Measurements from ENCODE around the gene PARD6G. TPM values are rescaled to one million over a fixed set of nuclear protein-coding genes. Genes with fewer than 3 reads are reported as not detected.
"Not testable (repeated sequence)": the region's sequence is repeated elsewhere in the genome, so short reads cannot be mapped to it uniquely, and the experiment has no call there.

PARD6G gene, protein sequence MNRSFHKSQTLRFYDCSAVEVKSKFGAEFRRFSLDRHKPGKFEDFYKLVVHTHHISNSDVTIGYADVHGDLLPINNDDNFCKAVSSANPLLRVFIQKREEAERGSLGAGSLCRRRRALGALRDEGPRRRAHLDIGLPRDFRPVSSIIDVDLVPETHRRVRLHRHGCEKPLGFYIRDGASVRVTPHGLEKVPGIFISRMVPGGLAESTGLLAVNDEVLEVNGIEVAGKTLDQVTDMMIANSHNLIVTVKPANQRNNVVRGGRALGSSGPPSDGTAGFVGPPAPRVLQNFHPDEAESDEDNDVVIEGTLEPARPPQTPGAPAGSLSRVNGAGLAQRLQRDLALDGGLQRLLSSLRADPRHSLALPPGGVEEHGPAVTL
- 3.6 TPM for total RNA-seq
- long read RNA-seq, result 0 reads

DNA sequence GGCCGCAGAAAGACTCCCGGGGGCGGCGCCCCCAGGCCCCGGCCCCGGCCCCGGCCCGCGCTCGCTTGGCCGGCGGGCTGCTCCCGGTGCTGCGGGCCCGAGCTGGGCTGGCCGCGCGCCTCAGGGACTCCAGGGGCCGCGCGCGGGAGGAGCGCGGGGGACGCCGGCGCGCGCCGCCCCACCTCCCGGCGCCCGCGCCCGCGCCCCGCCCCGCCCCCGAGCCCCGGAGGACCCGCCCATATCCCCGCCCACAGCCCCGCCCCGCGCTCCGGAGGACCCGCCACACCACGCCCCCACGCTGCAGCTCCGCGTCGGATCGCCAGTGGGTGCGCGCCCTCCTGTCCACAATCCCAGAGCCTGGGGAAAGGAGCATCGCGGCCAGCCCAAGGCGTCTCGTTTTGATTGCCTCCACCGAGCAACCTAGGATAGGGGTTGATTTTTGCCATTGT, at the start of gene PARD6G:
Gene PARD6G (minus strand): TSS at position 122 of the 449 bp plus-strand sequence. CDS start 166 bp downstream, outside the sequence.
- no peak for DNase-seq (ENCODE audit: low spot score)

DNA sequence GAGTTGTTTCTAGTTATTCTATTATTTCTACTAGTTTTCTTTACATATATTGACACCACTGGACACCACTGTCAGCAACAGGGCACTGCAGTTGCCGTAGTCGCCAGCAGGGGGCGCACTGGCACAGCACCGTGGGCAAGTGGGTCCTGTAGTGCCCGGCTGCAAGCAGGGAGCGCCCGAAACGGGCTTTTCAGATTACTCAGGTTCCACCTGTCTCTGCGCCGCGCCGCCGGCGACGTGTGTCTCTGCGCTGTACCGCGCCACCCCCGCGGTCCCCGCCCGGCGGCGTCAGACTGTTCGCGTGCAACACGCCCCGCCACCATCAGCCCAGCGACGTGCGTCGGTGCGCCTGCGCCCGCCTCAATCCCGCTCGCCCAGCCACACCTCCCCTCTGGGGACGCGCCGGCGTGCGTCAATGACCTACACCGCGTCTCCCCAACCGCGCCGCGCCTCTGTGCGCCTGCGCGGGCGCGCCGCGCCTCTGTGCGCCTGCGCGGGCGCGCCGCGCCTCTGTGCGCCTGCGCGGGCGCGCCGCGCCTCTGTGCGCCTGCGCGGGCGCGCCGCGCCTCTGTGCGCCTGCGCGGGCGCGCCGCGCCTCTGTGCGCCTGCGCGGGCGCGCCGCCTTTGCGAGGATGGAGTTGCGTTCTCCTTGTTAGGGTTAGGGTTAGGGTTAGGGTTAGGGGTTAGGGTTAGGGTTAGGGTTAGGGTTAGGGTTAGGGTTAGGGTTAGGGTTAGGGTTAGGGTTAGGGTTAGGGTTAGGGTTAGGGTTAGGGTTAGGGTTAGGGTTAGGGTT, 15.1 kb upstream of the PARD6G start:
- DNase-seq (ENCODE audit: low spot score), result not testable (repeated sequence)

DNA sequence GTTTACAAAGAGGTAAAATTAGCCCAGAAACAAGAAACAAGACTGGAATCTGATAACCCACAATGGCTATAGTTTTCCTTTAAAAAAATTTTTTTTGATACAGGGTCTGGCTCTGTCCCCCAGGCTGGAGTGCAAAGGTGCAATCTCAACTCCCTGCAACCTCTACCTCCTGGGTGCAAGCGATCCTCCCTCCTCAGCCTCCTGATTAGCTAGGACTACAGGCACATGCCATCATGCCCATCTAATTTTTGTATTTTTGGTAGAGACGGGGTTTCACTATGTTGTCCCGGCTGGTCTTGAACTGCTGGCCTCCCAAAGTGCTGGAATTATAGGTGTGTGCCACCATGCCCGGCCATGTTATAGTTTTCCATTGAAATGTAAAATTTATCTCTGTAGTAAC, 12.3 kb upstream of the PARD6G start:
- no peak for DNase-seq (ENCODE audit: low spot score)

DNA sequence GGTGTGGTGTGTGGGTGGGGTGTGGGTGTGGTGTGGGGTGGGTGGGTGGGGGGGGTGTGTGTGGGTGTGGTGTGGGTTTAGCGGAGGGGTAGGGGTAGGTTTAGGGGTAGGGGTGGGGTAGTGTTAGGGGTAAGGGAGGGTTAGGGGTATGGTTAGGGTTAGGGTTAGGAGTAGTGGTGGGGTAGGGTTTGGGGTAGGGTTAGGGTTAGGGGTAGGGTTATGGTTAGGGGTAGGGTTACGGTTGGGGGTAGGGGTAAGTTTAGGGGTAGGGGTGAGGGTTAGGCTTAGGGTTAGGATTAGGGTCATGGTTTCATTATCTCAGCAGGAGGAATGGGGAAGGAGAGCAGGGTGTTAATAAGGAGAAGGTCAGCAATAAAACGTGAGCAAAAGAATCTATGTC, 11.3 kb upstream of the PARD6G start:
- no peak for DNase-seq (ENCODE audit: low spot score)

DNA sequence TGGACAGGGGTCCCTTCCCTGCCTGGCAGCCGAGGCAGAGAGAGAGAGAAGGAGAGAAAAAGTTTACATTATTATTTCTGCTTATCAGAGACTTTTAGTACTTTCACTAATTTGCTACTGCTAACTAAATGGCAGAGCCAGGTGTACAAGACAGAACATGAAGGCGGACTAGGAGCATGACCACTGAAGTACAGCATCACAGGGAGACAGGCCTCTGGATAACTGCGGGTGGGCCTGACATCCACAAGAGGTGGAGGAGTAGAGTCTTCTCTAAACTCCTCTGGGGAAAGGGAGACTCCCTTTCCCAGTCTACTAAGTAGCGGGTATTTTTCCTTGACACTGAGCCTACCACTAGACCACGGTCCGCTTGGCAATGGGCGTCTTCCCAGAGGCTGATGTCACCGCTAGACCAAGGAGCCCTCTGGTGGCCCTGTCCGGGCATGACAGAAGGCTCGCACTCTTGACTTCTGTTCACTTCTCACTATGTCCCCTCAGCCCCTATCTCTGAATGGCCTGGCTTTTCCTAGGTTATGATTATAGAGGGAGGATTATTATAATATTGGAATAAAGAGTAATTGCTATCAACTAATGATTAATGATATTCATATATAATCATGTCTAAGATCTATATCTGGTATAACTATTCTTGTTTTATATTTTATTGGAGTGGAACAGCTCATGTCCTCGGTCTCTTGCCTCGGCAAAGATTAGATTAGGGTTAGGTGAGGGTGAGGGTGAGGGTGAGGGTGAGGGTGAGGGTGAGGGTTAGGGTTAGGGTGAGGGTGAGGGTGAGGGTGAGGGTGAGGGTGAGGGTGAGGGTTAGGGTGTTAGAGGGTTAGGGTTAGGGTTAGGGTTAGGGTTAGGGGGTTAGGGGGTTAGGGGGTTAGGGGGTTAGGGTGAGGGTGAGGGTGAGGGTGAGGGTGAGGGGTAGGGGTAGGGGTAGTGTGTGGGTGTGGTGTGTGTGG, 10.5 kb upstream of the PARD6G start:
- DNase-seq (ENCODE audit: low spot score), result not testable (repeated sequence)

DNA sequence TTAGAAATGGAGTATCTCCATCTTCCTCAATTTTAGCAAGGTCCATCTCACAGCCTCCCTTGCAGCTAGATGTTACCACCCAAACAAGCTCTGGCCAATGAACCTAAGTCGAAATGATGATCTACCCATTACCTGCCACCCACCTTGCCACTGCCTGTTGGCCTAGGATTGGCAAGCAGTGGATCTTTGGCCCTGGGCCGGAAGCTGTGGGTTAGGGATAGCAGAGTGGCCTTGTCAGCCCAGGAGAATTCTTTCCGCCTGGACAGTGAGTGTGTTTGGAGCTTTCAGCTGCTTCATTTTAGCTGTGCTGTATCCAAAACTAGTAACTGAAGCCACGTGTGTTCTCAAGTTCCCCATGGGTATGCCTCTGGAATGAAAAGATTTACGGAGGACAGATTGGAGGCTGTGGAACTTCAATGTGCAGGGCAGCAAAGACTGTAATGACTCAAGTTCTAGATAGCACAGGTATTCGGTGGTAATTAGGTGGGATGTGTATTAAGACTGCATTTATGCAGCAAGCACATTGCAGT, 7.7 kb upstream of the PARD6G start:
- no peak for DNase-seq (ENCODE audit: low spot score)

DNA sequence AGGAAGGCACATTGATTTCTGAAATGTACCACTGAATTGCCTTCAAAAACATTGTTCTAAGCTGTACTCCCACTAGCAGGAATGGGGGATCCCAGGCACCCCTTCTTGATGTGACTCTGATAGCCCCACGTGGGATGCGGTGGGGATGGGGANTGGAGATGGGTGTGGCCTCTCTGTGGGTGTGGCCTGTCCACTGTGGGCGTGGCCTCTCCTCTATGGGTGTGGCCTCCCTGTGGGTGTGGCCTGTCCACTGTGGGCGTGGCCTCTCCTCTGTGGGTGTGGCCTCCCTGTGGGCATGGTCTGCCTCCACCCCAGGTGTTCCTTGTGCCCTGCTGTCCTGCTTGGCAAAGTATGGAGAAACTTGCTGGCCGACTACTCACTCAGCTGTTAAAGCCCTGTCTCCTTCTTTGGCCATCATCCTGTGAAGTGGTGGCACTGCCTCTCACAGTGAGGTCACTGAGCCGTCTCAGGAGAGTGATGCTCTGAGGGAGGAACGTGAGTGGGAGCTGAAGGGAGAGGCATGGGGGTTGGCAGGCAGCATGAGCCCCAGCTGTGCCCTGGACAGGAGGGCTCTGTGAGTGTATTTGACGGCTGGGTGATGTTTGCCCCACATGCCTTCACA, 6.7 kb upstream of the PARD6G start:
- DNase-seq (ENCODE audit: low spot score), result no peak

DNA sequence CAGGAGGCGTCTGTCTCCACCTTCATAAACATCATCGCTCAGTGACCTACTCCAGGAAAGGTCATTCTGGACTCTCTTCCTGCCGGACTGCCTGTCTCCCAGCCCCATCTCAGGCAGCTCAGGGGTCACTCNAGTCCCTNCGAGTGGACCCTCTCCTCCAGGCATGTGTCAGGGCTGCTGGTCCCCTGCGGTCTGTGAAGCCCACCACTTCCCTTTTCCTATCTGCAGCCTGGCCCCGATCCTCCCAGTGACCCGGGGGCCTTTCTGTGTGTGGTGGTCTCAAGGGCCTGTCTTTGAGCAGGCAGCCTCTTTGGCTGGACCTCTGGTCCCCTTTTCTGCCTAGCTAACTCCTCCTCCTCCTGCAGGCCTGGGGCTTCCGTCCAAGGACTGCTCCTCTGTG, 5.9 kb upstream of the PARD6G start:
- DNase-seq (ENCODE audit: low spot score), result no peak

DNA sequence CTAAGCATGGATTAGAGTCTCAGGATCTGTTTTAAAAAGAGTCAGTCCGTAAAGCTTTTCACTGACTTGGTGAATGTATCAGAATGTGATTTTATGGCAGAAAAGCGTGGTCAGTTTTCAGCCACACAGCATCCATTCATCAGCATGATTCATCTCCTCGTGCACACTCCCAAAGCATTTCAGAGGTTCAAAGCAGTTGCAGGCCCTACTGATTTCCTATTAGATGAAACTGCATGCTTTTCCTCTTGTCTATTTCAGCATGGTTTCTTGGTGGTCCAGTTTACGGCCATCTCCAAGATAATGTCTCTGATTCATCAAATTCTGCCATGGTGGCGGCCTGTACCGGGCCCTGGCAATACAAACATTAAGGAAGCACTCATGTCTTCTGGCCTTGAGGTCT, 4.8 kb upstream of the PARD6G start:
- DNase-seq (ENCODE audit: low spot score), result no peak

DNA sequence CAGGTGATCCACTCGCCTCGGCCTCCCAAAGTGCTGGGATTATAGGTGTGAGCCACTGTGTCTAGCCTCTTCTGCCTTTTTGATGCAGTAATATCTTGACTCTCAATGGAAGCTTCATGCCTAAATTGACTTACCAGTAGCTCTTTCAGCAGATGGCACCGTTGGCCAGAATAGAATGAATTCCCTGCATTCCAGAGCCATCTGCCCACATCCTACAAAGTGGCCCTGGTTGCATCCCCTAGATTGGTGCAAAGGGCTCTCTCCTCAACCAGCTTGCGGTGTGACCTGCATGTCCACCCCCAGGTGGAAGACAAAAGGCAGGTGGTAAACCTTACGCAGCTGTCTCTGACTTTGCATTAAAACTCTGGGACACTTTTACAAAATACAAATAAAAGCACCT, 4.4 kb upstream of the PARD6G start:
- no peak for DNase-seq (ENCODE audit: low spot score)

DNA sequence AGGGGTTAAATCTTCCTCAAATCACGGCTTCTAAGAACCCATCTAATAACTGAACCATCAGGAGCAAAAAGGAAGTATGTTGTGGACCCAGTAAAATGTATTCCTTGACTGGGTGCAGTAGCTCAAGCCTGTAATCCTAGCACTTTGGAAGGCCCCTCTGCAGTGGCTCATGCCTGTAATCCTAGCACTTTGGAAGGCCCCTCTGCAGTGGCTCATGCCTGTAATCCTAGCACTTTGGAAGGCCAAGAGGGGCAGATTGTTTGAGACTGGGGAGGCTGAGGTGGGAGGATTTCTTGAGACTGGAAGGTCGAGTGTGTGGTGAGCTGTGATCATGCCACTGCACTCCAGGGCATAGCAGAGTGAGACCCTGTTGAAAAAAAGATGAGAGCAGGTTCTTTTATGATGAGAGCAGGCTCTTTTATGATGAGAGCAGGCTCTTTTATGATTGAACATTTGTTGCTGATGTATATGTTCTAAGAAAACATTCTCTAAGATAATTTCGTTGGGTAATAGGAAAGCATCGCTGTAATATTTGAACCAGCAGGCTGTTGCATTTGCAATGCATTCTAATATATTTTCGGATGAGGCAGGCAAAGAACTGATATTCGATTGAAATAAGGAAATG, 3.5 kb upstream of the PARD6G start:
- DNase-seq (ENCODE audit: low spot score), result no peak

DNA sequence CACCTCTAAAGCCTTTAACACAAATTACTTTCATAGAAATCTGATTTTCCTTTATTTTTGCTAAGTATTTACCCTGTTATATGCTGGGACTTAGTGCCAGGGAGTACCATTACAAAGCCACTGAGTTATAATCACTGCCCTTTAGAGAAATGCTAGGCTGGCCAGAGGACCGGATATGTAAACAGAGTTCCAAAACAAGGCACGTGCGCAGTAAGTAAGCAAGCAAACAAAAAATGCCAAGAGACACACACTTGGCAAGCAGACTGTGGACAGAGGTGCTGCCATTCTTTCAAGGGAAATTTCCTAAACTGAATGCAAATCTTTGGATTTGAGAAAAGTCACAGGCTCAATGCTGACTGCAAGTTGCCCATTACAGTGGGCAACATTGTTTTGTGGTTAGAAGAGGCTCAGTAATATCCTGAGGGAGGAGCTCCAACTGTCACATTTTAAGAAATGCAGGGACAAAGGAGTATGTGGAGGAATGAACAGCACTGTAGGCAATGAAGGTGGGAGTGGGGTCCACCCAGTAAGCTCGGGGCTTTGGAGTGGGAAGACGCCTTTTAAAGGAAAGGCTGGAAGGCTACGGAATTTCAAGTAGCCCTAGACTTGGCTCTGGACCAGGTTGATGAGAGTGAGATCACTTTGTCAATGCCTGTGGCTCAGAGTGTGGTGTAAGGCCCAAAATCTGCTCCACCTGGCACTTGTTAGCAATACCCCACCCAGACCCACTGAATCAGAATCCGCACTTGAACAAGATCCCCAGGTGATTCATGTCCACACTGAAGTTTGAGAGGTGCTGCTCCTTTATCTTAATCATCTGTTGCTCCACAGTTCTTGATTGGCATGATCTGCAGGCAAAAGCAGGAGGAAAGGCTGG, 2.1 kb upstream of the PARD6G start:
- DNase-seq (ENCODE audit: low spot score), result no peak

DNA sequence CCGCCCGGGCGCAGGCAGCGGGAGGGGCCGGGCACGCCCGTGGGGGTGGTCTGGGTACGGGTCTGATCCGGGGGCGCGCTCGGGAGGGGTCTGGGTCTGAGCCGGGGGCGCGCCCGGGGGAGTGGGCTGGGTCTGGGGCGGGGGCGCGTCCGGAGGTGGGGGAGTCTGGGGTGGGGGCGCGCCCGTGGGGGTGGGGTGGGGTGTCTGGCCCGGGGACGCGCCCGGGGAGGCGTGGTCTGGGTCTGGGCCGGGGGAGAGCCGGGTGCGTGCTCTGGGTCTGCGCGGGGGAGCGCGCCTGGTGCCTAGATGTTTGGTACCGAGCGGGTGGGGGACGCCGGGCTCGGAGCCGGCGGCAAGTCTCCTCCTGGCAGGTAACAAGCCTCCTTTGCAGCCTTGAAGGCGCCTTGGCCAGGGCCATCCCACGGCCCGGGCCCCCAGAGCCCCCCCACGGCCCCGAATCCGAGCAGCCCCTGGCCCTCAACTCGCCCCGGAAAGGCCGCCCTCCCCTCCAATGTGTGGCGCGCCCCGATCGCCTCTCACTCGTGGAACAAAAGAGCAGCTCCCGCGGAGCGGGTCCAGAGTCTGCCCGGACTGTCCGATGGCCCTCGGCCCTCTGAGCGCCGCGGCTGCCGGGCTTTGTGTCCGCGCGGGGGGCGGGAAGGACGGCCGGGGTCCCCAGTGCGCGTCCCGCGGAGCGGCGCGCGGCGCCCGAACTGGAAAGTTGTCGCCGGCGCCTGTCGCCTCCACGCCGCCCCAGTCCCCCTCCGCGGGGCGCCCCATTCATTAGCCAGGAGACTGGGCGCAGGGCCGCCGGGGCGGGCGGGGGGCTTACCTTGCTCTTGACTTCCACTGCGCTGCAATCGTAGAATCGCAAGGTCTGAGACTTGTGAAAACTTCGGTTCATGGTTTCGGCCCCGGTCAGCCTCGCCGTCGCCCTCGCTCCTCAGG, 595 bp downstream of the PARD6G start:
- DNase-seq (ENCODE audit: low spot score), result no peak

DNA sequence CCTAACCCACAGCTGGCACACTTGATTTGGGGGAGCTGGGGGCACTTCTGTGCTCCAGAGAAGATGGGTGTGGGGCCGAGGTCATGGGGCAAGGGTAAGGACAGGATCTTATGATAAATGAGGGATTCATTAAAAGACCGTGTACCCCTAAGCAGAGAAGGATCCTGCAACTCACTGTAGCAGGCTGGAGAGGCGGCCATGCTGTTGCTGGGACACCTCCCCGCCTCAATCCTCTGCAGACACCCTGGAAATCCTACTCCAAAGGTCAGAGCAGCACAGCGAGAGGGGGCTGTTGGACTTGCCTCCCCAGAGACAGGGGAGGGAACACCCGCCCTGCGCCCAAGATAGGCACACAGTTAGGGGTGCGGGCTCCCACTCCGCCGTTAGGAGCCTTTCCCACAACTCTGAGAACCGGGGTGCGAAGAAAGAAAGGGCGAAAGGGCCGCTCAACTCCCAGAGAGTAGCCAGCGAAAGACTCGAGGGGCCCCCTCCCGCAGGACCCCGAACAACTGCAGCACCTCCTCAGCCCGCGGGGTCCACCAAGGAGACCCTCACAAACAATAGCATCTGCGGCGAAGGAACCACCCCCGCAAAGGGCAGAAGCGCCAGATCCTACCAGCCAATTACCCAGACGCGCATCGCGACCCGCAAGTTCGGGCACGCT, 1.4 kb downstream of the PARD6G start:
- no peak for DNase-seq (ENCODE audit: low spot score)

DNA sequence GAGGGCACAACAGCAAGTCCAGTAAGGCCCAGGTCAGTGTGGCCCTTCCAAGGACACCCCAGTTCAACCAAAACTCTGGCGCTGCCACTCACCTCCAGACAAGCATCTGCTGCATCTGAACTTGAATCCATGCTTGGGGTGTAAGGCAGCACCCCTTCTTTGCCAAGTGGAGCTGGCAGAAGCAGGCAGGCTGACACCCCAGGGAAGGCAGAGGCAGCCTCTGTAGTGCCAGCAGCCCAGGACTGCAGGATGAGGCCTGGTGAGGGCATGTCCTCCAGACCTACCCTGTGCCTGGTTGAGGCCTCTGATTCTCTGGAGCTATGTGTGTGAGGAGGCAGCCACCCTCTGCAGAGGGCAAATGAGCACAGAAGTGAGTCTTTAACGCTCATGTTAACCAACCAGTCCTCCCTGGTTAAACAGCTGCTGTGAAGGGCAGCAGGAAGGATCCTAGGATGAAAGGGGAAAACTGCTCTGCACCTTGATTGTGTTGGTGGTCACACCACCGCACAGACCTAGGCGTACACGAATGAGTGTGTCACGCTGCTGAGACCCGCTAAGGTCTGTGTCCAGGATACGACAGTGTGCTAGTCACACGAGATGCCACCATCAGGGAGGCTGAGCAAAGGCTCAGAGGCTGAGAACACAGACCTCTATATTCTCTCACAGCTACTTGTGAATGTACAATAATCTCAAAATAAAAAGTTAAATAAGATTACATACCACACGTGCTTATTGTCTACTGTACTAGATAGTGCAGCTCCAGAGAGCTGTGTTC, 2.2 kb downstream of the PARD6G start:
- DNase-seq (ENCODE audit: low spot score), result no peak

DNA sequence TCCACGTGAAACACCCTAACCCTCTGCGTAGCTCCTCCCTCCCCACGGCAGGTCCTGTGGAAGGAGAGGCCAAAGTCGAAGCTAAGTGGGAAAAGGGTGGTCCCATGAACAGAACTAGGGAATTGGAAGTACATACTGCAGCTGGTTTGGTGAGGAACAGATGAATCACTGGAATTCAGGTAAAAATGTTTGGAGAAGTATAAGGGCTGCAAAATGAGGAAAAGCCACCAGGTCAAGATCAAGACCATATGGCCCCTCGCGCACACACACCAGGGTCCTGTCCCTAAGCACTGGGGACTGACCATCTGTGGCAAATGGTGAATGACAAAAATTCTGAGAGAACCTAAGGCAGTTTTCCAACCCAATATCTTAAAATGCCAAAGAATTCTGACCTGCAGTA, 3.1 kb downstream of the PARD6G start:
- no peak for DNase-seq (ENCODE audit: low spot score)

DNA sequence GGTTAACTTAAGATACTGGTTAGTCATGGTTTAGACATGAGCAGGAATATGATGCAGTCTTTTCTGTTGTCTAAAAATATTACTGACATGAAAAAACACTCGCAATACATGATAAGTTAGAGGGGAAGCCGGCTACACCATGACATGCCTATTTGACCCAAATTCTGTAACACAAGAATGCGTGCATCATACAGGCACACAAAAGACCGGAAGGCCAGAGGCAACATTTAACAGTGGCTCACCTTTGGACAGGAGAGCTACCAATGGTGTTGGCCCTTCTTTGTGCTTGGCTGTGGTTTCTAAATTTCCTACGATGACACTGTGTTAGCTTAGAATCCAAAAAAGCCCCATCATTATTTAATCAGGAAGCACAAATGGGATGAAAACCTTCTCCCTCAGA, 4.1 kb downstream of the PARD6G start:
- DNase-seq (ENCODE audit: low spot score), result no peak

All from mesenteric fat pad (tissue), 1 donor.